B cell (primary cell): ENCODE data around the gene ZDHHC22. TPM values are rescaled to one million over a fixed set of nuclear protein-coding genes. Genes with fewer than 3 reads are reported as not detected.

Source experiments
- ATAC-seq: fragments of 200-7000 bp; cut with Tn5 transposase; one replicate; pipeline ENCODE4 v1.10.0; 2021; ENCODE audit warnings: low read depth, mild to moderate bottlenecking, moderate number of reproducible peaks, moderate library complexity
- CTCF ChIA-PET: fragments of 350-600 bp; sonication (Branson Sonifier 250); formaldehyde crosslinking; loops from one replicate; lab custom pipeline; 2021; ENCODE audit warnings: antibody characterized with exemption, inconsistent platforms; lab: Charles Lee
- POLR2A ChIA-PET: fragments of 350-600 bp; sonication (Branson Sonifier 250); formaldehyde crosslinking; loops from one replicate; lab custom pipeline; 2021; ENCODE audit warnings: antibody characterized with exemption; lab: Charles Lee
- DNase-seq: peaks from one replicate; pipeline ENCODE4 v3.0.0; 2013
- H2AFZ ChIP-seq: 2 replicates; pipeline ENCODE4 v1.6.1; 2012; ENCODE audit warnings: mild to moderate bottlenecking, low read depth, low read length; ENCODE audit not compliant: insufficient read depth, poor library complexity, severe bottlenecking
- H3K27ac ChIP-seq, 2 donors: 1 replicate in 1 of 2; 2 replicates in 1 of 2; pipeline ENCODE4 v1.5.1; 2012 to 2013; ENCODE audit warnings: low read length in 2 of 2, mild to moderate bottlenecking in 2 of 2, moderate library complexity in 1 of 2
- H3K27me3 ChIP-seq, 4 experiments: fragments of 200-600 bp in 1 of 4; sonication (generic) in 1 of 4; replicated peaks in 1 of 4; 1 replicate in 2 of 4; 2 replicates in 2 of 4; pipeline versions ENCODE4 v1.6.1 to v1.7.0; 2013 to 2016; ENCODE audit warnings: low read length in 3 of 4, mild to moderate bottlenecking in 2 of 4, mixed read lengths in 1 of 4, moderate library complexity in 1 of 4; ENCODE audit not compliant: insufficient read depth in 4 of 4, control insufficient read depth in 3 of 4; ENCODE audit errors: control extremely low read depth in 1 of 4
- H3K36me3 ChIP-seq, 2 experiments: replicated peaks in 1 of 2; 1 replicate in 1 of 2; 2 replicates in 1 of 2; pipeline versions ENCODE4 v1.6.1 to v1.7.1; 2013; ENCODE audit warnings: low read length in 1 of 2; ENCODE audit not compliant: insufficient read depth in 2 of 2, control insufficient read depth in 1 of 2; ENCODE audit errors: control extremely low read depth in 1 of 2, extremely low read depth in 1 of 2
- H3K4me1 ChIP-seq, 2 donors: fragments of 200-600 bp in 1 of 2; sonication (generic) in 1 of 2; 1 replicate in 1 of 2; 2 replicates in 1 of 2; pipeline versions ENCODE4 v1.5.1 to v1.6.1; 2013 to 2017; ENCODE audit warnings: low read length in 2 of 2; ENCODE audit not compliant: control insufficient read depth in 2 of 2, insufficient read depth in 2 of 2
- H3K4me2 ChIP-seq: replicated peaks from 2 replicates; pipeline ENCODE3; 2012; ENCODE audit warnings: mild to moderate bottlenecking, low read depth, low read length; ENCODE audit not compliant: poor library complexity, severe bottlenecking
- H3K4me3 ChIP-seq, 5 experiments: fragments of 200-600 bp in 1 of 5; sonication (generic) in 1 of 5; 1 replicate in 3 of 5; 2 replicates in 2 of 5; pipeline versions ENCODE4 v1.5.1 to v1.7.0; 2011 to 2016; ENCODE audit warnings: low read length in 4 of 5, mild to moderate bottlenecking in 4 of 5, low read depth in 2 of 5, control low read depth in 1 of 5, moderate library complexity in 1 of 5; ENCODE audit not compliant: insufficient read depth in 1 of 5; ENCODE audit errors: control extremely low read depth in 1 of 5, extremely low read depth in 1 of 5
- H3K79me2 ChIP-seq: fragments of 200-600 bp; sonication (generic); one replicate; pipeline ENCODE4 v1.6.0; 2016; ENCODE audit warnings: low read length; ENCODE audit not compliant: control insufficient read depth, insufficient read depth
- H3K9ac ChIP-seq: fragments of 200-600 bp; sonication (generic); 2 replicates; pipeline ENCODE4 v1.6.1; 2017; ENCODE audit warnings: mild to moderate bottlenecking, low read length, moderate library complexity
- H3K9me3 ChIP-seq, 3 donors: one replicate each; pipeline versions ENCODE4 v1.6.1 to v1.7.1; 2013; ENCODE audit warnings: low read length in 2 of 3; ENCODE audit not compliant: control insufficient read depth in 2 of 3, insufficient read depth in 1 of 3; ENCODE audit errors: control extremely low read depth in 1 of 3
- H4K20me1 ChIP-seq: 2 replicates; pipeline ENCODE4 v1.6.0; 2012; ENCODE audit warnings: mild to moderate bottlenecking, low read length; ENCODE audit not compliant: insufficient read depth, control insufficient read depth, poor library complexity, severe bottlenecking
- H3K27ac Mint-ChIP-seq: one replicate; pipeline ENCODE4 v1.8.0; 2021; ENCODE audit warnings: mixed read lengths
- H3K27me3 Mint-ChIP-seq: one replicate; pipeline ENCODE4 v1.8.0; 2021; ENCODE audit warnings: mixed read lengths
- H3K4me1 Mint-ChIP-seq: one replicate; pipeline ENCODE4 v1.8.0; 2021; ENCODE audit warnings: mixed read lengths
- H3K4me3 Mint-ChIP-seq: one replicate; pipeline ENCODE4 v1.8.0; 2021; ENCODE audit warnings: mixed read lengths
- H3K9me3 Mint-ChIP-seq: one replicate; pipeline ENCODE4 v1.8.0; 2022; ENCODE audit warnings: mixed read lengths; ENCODE audit not compliant: insufficient read depth
- CTCF ChIP-seq: fragments of 200-600 bp; IDR thresholded peaks from one replicate; pipeline ENCODE4 v1.8.0; 2022; ENCODE audit warnings: antibody characterized with exemption, mild to moderate bottlenecking
- EZH2 ChIP-seq: IDR thresholded peaks from 2 replicates; pipeline ENCODE4 v1.6.1; 2012; ENCODE audit warnings: borderline replicate concordance, low read depth, mild to moderate bottlenecking, moderate library complexity, low read length; ENCODE audit not compliant: insufficient read depth, poor library complexity, severe bottlenecking
- WGBS: methylation state at CpG from one replicate; pipeline ENCODE4 v1.1.5; 2013; ENCODE audit warnings: missing lambda C conversion rate; ENCODE audit not compliant: insufficient coverage; 5-methylcytosine and 5-hydroxymethylcytosine counted together
- intact Hi-C: fragments of 100-400 bp; cut with micrococcal nuclease; formaldehyde crosslinking; loops from one replicate; pipeline ENCODE4 v1.10.0; 2022
- polyA plus RNA-seq: library from polyadenylated mRNA; depleted of rRNA; stranded (reverse); fragments of >200 nt; gene quantifications from 2 replicates; pipeline ENCODE4 v1.2.3, GENCODE V29; 2012
- total RNA-seq, 2 donors: library from RNA; stranded (reverse); fragments of 120-200 nt in 1 of 2; gene quantifications; 1 replicate in 1 of 2; 2 replicates in 1 of 2; pipeline versions ENCODE4 v1.2.3 to v1.2.4, GENCODE V29; 2013 to 2022

Gene ZDHHC22
- total and polyA plus RNA-seq, 2 donors (not counting 1 experiment from before 2014, with no cell fraction given) = not detected

- POLR2A ChIA-PET = no interaction called here
Measured at GRCh38 chr14:77161011-77161410, 19.4 kb upstream of the ZDHHC22 start.

DNA sequence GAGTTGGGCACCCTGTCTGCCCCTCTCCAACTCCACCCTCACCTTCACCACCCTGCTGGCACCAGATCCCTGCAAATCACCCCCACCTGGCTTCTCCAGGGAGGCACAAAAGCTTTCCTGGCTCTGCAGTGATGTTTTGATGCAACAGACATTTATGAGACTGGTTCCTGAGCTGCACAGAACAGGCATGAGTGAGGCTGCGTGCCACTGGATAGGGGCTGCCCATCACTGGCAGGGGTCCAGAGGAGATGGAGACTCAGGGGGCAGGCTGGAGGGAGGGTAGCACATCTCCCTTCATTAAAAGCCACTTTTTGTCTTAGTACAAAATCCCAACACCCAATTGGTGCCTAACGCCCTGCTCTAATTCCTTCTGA lies 17.3 kb upstream of the ZDHHC22 start:
- no peak for ATAC-seq
- H3K36me3 ChIP-seq = no peaks in the 10 kb centered on the region
- no peak overlapping the region for H3K27ac ChIP-seq
- Mint-ChIP-seq H3K27ac (no peak overlapping the region), H3K9me3 (no peaks in the 10 kb centered on the region), H3K4me3 (no peak overlapping the region), H3K4me1 (no peaks in the 10 kb centered on the region), H3K27me3 (peaks cover 56% of the 10 kb centered on the region)
- no peaks in the 10 kb centered on the region for H3K79me2 ChIP-seq
- H4K20me1 ChIP-seq = no peaks in the 10 kb centered on the region
- TF ChIP-seq EZH2 (no peak), CTCF (no peak)
- H3K9ac ChIP-seq = no peak overlapping the region
- ChIA-PET CTCF (no interaction called here), POLR2A (no interaction called here)
- H3K4me2 ChIP-seq = no peak overlapping the region
- H2AFZ ChIP-seq = no peak overlapping the region
- no peak overlapping the region for H3K4me3 ChIP-seq
- H3K9me3 ChIP-seq = no peaks in the 10 kb centered on the region
- intact Hi-C loops = no loop called here
- H3K4me1 ChIP-seq = no peaks in the 10 kb centered on the region
- 83% methylated on average over 1 of the region's 2 CpGs for WGBS
- no peak for DNase-seq
- H3K27me3 ChIP-seq = peaks cover 0 to 28% (median 5%) of the 10 kb centered on the region in 4 experiments

More at GRCh38 chr14:77161011-77161410, 19.4 kb upstream of the ZDHHC22 start:
- no peaks in the 10 kb centered on the region for H3K36me3 ChIP-seq
- no peaks in the 10 kb centered on the region for H4K20me1 ChIP-seq
- peaks cover 0 to 20% (median 5%) of the 10 kb centered on the region in 4 experiments for H3K27me3 ChIP-seq
- H3K4me3 ChIP-seq = no peak overlapping the region
- Mint-ChIP-seq H3K9me3 (no peaks in the 10 kb centered on the region), H3K4me1 (no peaks in the 10 kb centered on the region), H3K27ac (no peak overlapping the region), H3K4me3 (no peak overlapping the region), H3K27me3 (peaks cover 50% of the 10 kb centered on the region)
- WGBS = 95% methylated on average over 4 of the region's 4 CpGs
- intact Hi-C loops = no loop called here
- no peak for TF ChIP-seq CTCF
- TF ChIP-seq EZH2 = no peak
- H3K9ac ChIP-seq = no peak overlapping the region
- no peak overlapping the region for H3K4me2 ChIP-seq
- no peak overlapping the region for H2AFZ ChIP-seq
- H3K9me3 ChIP-seq = no peaks in the 10 kb centered on the region
- ATAC-seq = no peak
- H3K27ac ChIP-seq = no peak overlapping the region
- no peaks in the 10 kb centered on the region for H3K4me1 ChIP-seq
- CTCF ChIA-PET = no interaction called here
- DNase-seq = no peak
- no peaks in the 10 kb centered on the region for H3K79me2 ChIP-seq
